CD4-positive, alpha-beta T cell (primary cell): ENCODE results near the gene SSMEM1. TPM values are rescaled to one million over a fixed set of nuclear protein-coding genes. Genes with fewer than 3 reads are reported as not detected.
A peak's percentile ranks its signal among the peaks of the same experiment; 100 is the strongest.

ENCODE experiments used
- ATAC-seq: fragments of 200-7000 bp; cut with Tn5 transposase; one replicate; pipeline ENCODE4 v1.10.0; 2022; ENCODE audit warnings: mild to moderate bottlenecking; ENCODE audit not compliant: poor library complexity
- CTCF ChIA-PET: fragments of 350-600 bp; sonication (Branson Sonifier 250); formaldehyde crosslinking; loops from one replicate; lab custom pipeline; 2021; ENCODE audit warnings: antibody characterized with exemption, inconsistent platforms; lab: Charles Lee
- POLR2A ChIA-PET: fragments of 350-600 bp; sonication (Branson Sonifier 250); formaldehyde crosslinking; loops from one replicate; lab custom pipeline; 2021; ENCODE audit warnings: antibody characterized with exemption, inconsistent platforms; lab: Charles Lee
- DNase-seq, 14 experiments: peaks; one replicate each; pipeline ENCODE4 v3.0.0-alpha.2; 2013 to 2020; ENCODE audit warnings: mixed read lengths in 2 of 14
- H3K27ac ChIP-seq, 2 donors: one replicate each; pipeline versions ENCODE4 v1.5.1 to v1.7.0; 2013; ENCODE audit warnings: low read length in 2 of 2, low read depth in 1 of 2, mild to moderate bottlenecking in 1 of 2
- H3K27me3 ChIP-seq, 2 experiments: 1 replicate in 1 of 2; 2 replicates in 1 of 2; pipeline versions ENCODE4 v1.6.1 to v1.7.0; 2013; ENCODE audit warnings: low read length in 2 of 2, control low read depth in 1 of 2, mild to moderate bottlenecking in 1 of 2, moderate library complexity in 1 of 2; ENCODE audit not compliant: insufficient read depth in 2 of 2, control insufficient read depth in 1 of 2
- H3K36me3 ChIP-seq: one replicate; pipeline ENCODE4 v1.6.1; 2013; ENCODE audit warnings: low read length, control low read depth; ENCODE audit not compliant: insufficient read depth
- H3K4me1 ChIP-seq: one replicate; pipeline ENCODE4 v1.6.1; 2013; ENCODE audit warnings: low read length, control low read depth; ENCODE audit not compliant: insufficient read depth
- H3K4me3 ChIP-seq: one replicate; pipeline ENCODE4 v1.5.1; 2013; ENCODE audit warnings: mild to moderate bottlenecking, low read length, moderate library complexity
- H3K9me3 ChIP-seq, 2 experiments: 1 replicate in 1 of 2; 2 replicates in 1 of 2; pipeline versions ENCODE4 v1.6.1 to v1.7.0; 2013; ENCODE audit warnings: low read length in 2 of 2, mild to moderate bottlenecking in 2 of 2, control low read depth in 1 of 2, moderate library complexity in 1 of 2; ENCODE audit not compliant: control insufficient read depth in 1 of 2, insufficient read depth in 1 of 2
- H3K27ac Mint-ChIP-seq: one replicate; pipeline ENCODE4 v1.8.0; 2020; ENCODE audit warnings: mixed read lengths
- H3K27me3 Mint-ChIP-seq: one replicate; pipeline ENCODE4 v1.8.0; 2021; ENCODE audit warnings: mixed read lengths
- H3K36me3 Mint-ChIP-seq: one replicate; pipeline ENCODE4 v1.8.0; 2021; ENCODE audit warnings: low read depth, mixed read lengths
- H3K4me1 Mint-ChIP-seq: one replicate; pipeline ENCODE4 v1.8.0; 2021; ENCODE audit warnings: low read depth, mixed read lengths
- H3K4me3 Mint-ChIP-seq: one replicate; pipeline ENCODE4 v1.8.0; 2020; ENCODE audit warnings: mild to moderate bottlenecking, mixed read lengths
- H3K9me3 Mint-ChIP-seq: one replicate; pipeline ENCODE4 v1.8.0; 2020; ENCODE audit warnings: mixed read lengths
- intact Hi-C, 2 experiments: fragments of 100-400 bp; cut with DNase I in 1 of 2; cut with micrococcal nuclease in 1 of 2; formaldehyde crosslinking; loops; one replicate each; pipeline versions ENCODE4 v1.15.1 to v1.9.0; 2023 to 2025; cut with DNase I, micrococcal nuclease
- total RNA-seq, 174 experiments: library from RNA in 2 of 174; stranded (reverse) in 2 of 174; gene quantifications; one replicate each; pipeline ENCODE4 v1.2.3 and lab custom pipeline; 2021 to 2026
- TF ChIP-seq, protein P1 (sequence below): fragments of 200-600 bp; IDR thresholded peaks from one replicate; pipeline ENCODE4 v1.8.0; 2022; ENCODE audit warnings: antibody characterized with exemption, mild to moderate bottlenecking

The SSMEM1 gene
- total RNA-seq, 2 experiments from 2014 or later, result not detected

DNA sequence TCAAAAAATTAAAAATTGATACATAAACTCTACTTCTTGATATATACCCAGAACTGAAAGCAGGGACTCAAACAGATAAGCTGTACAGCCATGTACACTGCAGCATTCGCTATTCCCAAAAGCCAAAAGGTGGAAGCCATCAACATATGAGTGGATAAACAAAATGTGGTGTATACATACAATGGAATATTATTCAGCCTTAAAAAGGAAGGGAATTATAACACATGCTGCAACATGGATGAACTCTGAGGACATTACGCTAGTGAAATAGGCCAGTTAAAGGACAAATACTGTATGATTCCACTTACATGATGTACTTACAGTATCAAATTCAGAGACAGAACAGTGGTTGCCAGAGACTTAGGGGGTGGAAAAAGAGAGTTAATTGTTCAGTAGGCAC, 10.6 kb upstream of the SSMEM1 start:
- peaks cover 21% of the 10 kb centered on the region for H3K4me1 Mint-ChIP-seq
- no peak overlapping the region for H3K4me3 ChIP-seq
- no peaks in the 10 kb centered on the region for H3K27me3 ChIP-seq
- intact Hi-C loops, result no loop called here
- H3K4me1 ChIP-seq, result no peaks in the 10 kb centered on the region
- no peak overlapping the region for H3K4me3 Mint-ChIP-seq
- no peak overlapping the region for H3K27ac ChIP-seq
- no peaks in the 10 kb centered on the region for H3K27me3 Mint-ChIP-seq
- TF ChIP-seq, protein P1, sequence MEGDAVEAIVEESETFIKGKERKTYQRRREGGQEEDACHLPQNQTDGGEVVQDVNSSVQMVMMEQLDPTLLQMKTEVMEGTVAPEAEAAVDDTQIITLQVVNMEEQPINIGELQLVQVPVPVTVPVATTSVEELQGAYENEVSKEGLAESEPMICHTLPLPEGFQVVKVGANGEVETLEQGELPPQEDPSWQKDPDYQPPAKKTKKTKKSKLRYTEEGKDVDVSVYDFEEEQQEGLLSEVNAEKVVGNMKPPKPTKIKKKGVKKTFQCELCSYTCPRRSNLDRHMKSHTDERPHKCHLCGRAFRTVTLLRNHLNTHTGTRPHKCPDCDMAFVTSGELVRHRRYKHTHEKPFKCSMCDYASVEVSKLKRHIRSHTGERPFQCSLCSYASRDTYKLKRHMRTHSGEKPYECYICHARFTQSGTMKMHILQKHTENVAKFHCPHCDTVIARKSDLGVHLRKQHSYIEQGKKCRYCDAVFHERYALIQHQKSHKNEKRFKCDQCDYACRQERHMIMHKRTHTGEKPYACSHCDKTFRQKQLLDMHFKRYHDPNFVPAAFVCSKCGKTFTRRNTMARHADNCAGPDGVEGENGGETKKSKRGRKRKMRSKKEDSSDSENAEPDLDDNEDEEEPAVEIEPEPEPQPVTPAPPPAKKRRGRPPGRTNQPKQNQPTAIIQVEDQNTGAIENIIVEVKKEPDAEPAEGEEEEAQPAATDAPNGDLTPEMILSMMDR, result no peak
- H3K9me3 Mint-ChIP-seq, result no peaks in the 10 kb centered on the region
- DNase-seq (no peak), ATAC-seq (no peak)
- H3K27ac Mint-ChIP-seq, result no peak overlapping the region
- peaks cover 77% of the 10 kb centered on the region for H3K36me3 Mint-ChIP-seq
- ChIA-PET CTCF (no interaction called here), POLR2A (no interaction called here)
- peaks cover 48% of the 10 kb centered on the region for H3K36me3 ChIP-seq
- H3K9me3 ChIP-seq, result no peaks in the 10 kb centered on the region

DNA sequence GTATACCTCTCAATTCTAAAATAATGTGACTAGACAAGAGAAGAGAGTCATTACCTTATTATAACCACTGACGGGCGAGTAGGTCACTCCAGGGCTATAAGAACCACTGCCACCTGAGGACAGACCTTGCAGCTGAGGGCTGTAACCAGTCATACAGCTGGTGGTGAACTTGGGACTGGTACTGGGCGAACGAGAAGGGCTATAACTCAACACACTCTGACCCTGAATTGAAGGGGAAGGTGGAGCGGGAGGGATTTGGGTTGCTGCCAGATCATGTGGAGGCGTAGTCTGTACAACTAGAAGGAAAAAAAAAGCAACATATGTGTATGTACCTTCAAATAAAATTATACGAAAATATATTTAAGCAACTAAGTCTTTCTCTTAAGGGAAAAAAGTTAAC, 5.9 kb upstream of the SSMEM1 start:
- Histone ChIP-seq H3K27me3 (no peaks in the 10 kb centered on the region), H3K4me1 (peaks cover 20% of the 10 kb centered on the region), H3K4me3 (no peak overlapping the region), H3K36me3 (peaks cover 51% of the 10 kb centered on the region), H3K27ac (no peak overlapping the region), H3K9me3 (no peaks in the 10 kb centered on the region)
- intact Hi-C loops, result loop anchor here in 1 of 2 experiments (10.0 kb wide), 1 partner anchor 587 kb away; the partner anchor contains the start of gene NRF1
- DNase-seq, result no peak
- Mint-ChIP-seq H3K36me3 (peaks cover 71% of the 10 kb centered on the region), H3K9me3 (no peaks in the 10 kb centered on the region), H3K27ac (no peak overlapping the region), H3K4me1 (peaks cover 52% of the 10 kb centered on the region), H3K27me3 (no peaks in the 10 kb centered on the region), H3K4me3 (peak overlapping the region; percentile 59)
- no peak for ATAC-seq
- ChIA-PET POLR2A (no interaction called here), CTCF (no interaction called here)
- TF ChIP-seq, protein P1, result no peak

DNA sequence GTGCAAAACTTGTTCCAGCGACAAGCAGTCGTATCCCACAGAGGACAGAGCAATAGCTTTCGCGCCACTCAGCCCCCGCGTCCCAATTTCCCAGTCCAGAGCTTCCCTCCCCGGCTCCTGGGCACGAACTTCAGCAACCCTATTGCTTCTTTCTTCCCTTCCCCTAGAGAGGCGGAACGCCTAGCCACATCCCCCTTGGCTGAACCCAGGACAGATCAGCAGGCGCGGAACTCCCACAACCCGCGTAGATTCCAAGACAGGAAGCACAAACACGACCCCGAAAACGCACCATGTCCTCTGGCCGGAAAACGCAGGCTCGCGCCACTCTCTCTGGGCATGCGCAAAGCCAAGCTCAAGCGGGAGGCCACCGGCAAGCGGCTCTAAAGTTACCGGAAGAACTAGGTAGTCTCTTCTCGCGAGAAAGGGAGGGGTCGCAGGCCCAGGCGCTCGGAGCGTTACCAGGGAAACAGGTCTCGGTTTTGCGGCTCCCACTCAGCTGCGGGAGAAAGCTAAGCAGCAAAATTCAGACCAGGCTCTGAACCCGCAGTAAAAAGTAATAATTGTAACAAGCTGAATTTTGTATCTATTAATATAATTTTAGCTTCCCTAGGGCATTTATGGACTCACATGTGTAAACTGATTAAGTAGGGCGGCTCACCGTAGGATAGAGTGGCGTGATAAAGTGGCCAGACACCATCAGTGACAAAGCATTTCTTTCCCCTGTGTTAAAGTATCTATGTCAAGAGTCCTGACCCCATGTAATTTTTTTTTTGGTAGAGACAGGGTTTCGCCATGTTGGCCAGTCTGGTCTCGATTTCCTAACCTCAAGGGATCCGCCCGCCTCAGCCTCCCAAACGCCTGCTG, 2.3 kb upstream of the SSMEM1 start, which contains the start of gene TMEM209:
Gene TMEM209, minus strand, starts transcription at position 323 of the 864 bp plus-strand sequence. Its CDS starts 31 bp downstream, at position 292.
- Histone ChIP-seq H3K4me3 (peak within 1 kb of the TSS; percentile 88), H3K27me3 (no peaks in the 10 kb centered on the region), H3K36me3 (peaks cover 27% of the 10 kb centered on the region), H3K4me1 (peaks cover 20% of the 10 kb centered on the region), H3K9me3 (no peaks in the 10 kb centered on the region), H3K27ac (peak within 1 kb of the TSS; percentile 81 to 87)
- Mint-ChIP-seq H3K4me1 (peaks cover 40% of the 10 kb centered on the region), H3K27me3 (no peaks in the 10 kb centered on the region), H3K36me3 (peaks cover 41% of the 10 kb centered on the region), H3K4me3 (peak within 1 kb of the TSS; percentile 96), H3K9me3 (no peaks in the 10 kb centered on the region), H3K27ac (peak within 1 kb of the TSS; percentile 89)
- TF ChIP-seq, protein P1, result no peak
- DNase-seq, result peak; percentile 85 to 98 (median 91)
- intact Hi-C loops, result loop anchor here (1.0 to 10.0 kb wide), 9 partner anchors 133 to 1148 kb away; partner anchors contain the start of genes CEP41 (in 1 of the 2), COPG2 (in 1 of the 2), KLHDC10 (in 1 of the 2) and NRF1 (in 1 of the 2)
- peak; percentile 96 for ATAC-seq
- ChIA-PET CTCF (interaction anchor here (0.6 kb wide), 1 partner anchor 12 kb away, joined by 3 read pairs; no protein-coding TSS in a partner anchor), POLR2A (interaction anchor here (0.6 to 2.1 kb wide), 17 partner anchors 12 to 707 kb away, joined by 3 to 14 read pairs (median 4); partner anchors contain the start of gene KLHDC10)
